IPS-NIHi7 (cell line): Measurements from ENCODE around the gene PTPRG.
A peak's percentile ranks its signal among the peaks of the same experiment; 100 is the strongest.

Experiments used
- DNase-seq: peaks from one replicate; pipeline ENCODE4 v3.0.0; 2012; ENCODE audit warnings: mixed read lengths; ENCODE audit errors: extremely low spot score

PTPRG gene

DNA sequence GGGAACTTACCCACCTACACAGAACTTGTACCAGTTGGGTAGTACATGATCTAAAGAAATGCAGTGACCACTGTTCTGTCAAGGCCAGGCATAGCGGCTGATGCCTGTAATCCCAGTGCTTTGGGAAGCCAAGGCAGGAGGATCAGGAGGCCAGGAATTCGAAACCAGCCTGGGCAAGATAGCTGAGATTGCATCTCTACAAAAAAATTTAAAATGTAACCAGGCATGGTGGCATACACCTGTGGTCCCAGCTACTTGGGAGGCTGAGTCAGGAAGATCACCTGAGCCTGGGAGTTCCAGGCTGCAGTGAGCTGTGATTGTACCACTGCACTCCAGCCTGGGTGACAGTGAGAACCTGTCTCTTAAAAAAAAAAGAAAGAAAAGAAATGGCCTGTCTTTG, 491.0 kb downstream of the PTPRG start:
- DNase-seq, result no peak

DNA sequence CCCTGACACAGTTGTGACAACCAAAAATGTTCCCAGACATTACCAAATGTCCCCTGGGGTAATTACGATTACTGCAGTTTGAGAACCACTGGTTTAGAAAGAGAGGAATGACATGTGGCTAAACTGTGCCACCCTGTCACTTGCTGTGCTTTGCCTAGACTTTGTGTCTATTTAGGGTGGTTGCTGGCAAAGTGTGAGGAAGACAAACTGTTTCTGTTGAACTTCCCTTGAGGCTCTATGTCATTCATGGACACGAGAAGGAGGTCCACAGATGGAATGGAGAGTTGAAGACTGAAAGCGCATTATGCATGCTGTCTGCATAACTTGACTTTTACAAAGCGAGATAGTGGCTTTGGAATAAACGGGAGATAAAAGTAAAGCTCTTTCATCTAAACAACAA, 495.3 kb downstream of the PTPRG start:
- no peak for DNase-seq

DNA sequence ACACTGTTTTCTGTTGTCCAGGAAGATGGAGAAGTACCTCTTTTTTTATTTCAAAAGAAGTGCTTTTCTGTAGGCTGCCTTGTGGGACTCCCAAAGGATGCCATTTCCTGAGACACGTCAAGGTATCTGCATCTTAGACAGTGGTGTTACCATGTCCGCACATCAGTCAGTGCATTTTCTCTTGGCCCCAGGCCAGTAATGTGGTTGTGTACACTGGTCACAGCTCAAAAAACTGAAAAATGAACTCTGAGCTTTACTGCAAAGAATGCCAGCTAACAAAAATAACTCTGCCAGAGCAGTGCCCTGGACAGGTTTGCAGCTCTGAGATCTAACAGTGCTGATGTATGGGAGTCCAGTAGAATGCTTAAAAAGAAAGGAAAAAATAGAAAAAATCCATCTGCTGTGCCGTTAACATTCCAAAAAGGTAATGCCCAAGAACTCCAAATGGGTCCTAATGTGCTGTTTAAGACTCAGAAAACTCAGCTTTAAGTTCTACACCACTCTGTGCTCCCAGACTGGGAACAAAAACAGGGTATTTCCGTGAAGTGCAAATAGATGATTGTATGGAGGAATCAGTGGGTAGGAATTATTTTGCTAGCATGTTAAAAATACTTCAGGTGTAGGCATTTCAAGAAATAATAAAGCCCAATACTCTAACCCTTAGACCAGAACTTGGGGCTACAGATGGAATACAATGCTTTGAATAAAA, 496.1 kb downstream of the PTPRG start:
- no peak for DNase-seq

DNA sequence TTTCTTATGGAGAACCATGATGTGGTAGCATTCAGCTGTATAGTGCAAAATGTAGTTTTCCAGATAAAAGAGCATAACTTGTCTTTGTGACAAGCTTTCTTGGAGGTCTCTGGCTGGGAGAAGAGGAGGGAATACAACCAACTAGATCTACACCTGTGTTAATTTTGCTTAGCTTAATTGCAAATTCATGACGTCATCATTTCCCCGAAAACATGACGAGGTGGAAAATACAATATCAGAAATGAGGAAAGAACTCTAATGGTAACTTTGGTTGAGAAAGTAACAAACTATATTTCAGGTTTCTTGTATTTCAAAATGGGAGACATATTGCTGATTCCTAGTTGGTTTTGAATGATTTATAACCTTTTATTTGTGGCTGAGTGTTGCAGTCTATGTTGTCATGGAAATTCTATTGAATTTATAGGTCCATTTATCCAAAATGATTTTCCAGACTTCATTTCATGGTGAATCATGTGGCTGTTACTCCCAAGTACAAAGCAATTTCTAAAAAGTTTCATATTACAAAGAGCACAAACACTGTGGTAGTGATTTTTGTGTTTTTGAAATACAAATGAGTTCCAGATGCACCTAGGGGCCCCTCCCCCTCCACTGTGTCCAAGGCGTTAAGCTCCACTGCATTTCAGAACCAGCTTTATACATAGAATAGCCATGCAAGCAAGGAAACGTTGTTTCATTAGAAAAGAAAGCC, 504.8 kb downstream of the PTPRG start:
- DNase-seq, result no peak

DNA sequence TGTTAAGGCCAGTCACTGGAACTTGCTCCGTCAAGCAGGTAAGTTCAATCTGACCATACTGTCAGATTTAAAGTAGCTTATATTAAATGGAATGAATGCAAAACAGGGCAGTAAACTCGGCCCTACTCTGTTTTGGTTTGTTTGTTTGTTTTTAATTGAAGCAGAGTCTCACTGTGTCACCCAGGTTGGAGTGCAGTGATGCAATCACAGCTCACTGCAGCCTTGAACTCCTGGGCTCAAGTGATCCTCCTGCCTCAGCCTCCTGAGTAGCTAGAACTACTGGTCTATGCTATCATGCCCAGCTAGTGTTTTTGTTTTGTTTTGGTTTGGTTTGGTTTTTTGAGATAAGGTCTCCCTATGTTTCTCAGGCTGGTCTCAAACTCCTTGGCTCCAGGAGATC, 507.0 kb downstream of the PTPRG start:
- no peak for DNase-seq

DNA sequence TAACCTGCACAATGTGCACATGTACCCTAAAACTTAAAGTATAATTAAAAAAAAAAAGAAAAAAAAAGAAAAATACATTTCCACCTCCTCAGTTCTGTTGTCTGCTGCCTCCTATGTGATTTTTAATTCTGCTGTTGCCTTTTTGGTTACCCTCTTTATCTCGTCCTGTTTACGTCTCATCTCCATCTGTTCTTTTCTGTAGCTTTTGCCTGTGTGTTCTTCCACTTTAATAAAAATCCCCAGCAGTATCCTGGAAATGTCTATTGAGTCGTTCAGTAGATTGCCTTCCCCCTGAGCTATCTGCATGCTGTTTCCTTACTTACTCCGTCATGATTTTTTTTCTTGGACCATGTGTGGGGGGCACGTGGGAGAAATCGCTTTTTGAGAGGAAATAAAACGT, 509.5 kb downstream of the PTPRG start:
- no peak for DNase-seq

DNA sequence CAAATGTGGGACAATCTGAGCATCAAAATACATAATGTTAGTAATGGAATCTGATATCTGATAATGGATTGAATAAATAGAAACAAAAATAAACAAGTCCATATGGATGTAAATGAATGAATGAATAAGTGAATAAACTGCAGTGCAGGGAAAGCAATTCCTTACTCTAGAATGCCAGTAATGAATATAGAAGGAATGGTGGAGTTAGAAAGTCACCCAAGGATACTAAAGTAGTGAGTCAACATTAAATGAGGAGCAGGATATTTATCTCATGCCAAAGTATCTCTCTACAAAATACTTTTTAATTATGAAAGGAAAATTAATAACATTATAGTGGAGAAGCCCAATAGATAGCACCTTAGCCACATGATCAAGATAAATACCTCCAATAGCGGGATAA, 511.7 kb downstream of the PTPRG start:
- DNase-seq, result no peak

DNA sequence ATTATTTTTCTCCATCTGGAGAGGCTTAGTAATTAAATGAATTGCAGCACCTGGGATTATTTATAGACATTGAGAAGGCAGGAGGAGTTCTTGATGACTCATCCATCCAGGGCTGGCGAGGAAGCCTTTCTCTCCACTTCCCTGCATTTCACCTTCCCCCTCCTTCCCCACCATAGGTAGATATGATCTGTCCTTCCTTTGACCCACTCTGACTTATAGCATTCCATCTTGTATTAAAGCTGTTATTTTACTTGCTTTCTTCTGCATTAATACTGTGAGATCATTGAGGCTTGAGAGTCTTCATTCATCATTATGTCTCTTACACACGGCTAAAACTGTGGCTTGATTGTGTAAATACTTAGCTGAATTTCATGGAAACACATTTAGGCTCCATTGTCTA, 523.2 kb downstream of the PTPRG start:
- DNase-seq, result no peak

DNA sequence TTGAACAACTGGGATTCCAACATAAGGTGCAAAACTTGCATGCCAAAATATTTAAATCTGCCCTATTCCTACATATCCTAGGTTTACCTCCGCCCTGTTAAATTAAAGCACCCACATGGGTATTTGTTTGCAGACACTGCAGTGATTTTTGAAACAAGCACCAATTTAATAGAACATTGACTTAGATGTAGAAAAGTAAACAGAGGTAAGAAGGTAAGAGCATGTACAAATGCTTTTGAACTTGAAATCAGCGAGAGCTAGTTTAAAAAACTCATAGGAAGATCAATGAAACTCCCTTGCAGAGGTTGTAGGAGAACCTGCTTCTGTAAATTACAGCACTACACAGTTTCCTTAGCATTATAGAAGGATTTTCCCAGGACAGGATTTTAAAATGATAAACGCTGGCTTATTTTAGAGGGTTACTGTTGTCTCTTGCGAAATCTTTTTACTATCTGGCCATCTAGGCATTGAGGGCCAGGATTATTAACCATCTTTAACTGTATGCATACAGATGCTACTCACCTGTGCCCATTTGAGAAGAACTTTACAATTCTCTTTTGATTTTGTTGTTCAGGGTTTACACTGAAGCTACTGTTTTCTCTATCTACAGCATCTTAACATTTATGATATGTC, 527.2 kb downstream of the PTPRG start:
- DNase-seq, result no peak

DNA sequence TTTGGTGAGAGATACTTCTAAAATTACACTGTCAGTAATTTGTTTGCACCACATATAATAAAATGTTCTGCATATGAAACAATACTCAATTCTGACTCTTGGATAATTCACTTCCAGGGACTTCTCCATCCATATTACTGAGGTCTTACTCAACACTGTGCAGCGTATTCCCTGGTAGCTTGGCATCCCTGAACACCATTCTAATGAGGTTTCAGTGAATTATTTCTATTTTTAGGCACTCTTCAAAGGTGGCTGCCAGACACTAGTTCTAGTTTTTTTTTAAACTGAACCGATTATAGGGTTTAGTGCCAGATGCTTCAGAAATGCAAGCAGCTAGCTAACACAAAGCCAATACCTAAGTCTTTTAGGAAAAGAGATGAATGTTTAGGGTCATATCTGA, 528.7 kb downstream of the PTPRG start:
- no peak for DNase-seq

DNA sequence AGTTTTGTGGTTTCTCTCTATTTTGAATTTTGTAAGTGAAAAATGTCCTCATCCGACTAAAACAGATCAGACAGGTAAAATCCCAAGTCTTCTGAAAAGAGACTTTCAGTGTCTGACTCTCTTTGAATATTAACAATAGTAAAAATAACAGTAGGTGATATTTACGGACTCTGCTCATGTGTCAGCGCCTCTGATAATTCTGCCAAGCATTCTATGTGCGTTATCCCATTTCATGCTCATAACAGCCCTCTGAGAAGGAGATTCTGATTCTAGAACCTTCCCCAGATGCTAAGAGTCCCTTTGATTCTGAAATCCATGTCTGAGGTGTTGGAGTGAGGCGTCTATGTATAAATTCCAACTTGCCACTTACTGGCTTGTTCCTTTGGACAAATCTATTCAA, 529.1 kb downstream of the PTPRG start:
- DNase-seq, result no peak

DNA sequence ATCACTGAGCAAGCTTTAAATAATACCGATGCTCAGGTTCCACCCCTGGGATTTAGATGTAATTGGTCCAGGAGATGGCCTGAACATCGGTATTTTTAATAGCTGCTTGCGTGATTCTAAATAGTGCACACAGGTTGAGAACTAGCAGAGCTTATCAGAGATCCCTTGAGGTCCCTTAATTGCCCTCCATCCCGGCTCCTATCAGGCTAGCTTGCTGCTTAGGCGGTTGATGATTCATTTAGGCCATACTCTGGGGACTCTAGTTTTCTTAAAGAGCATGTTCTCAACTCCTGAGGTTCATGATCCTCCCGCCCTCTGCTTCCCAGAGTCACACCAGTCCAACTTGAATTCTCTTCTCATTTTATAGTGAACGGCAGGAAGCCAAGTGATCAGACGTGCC, 531.7 kb downstream of the PTPRG start:
- no peak for DNase-seq

DNA sequence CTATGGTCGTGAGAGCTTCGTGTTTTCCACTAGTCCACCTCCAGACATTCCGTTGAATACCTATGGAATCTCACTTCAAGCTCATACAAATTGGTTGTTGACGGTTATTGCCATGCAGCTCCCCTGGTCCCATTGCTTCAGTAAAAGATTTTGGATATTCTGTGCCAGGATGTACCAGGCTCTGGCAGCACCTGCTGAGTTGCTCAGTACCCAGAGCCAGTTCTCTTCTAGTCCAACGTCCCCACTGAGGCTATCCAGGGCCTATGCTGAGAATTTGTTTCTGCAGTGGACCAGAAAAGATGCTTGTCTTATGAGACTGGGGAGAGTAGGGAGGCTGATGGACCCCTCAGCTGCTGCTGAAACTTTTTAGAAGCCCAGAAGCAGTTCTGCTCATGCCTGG, 533.1 kb downstream of the PTPRG start:
- no peak for DNase-seq

DNA sequence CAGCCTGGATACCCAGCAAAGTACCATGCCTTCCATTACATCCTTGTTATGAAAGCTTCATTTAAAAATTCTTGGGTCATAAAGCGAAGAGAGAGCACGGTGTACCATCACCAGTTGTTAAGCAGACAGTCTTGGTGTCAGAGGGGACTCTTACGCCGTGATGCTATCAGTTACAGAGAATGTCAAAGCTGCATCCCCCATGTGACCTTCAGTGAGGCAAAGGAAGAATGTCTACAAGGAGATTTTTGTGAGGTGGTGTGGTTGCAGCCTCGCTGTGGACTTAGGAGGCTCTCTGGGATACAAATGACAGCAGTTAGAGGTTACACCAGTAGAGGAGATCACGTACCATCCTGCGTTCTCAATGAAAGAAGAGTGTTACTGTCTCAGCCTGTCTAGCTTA, 533.7 kb downstream of the PTPRG start:
- DNase-seq, result no peak

DNA sequence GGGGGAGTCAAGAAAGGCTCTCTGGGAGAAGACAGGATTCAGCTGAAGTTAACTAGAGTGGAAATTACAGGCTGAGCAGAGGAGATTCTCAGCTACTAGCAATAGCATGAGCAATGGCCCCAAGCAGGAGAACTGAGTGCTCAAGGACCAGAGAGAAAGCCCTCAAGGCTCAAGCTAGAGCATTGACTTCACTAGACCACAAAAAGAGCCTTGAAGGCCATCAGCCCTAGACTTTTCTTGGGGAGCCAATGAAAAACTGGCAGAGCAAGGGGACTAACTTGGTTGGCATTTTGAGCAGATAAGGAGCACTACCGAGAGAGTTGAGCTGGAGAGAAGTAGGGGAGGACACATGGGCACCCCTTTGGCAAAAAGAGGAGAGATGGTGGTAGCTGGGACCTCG, 534.4 kb downstream of the PTPRG start:
- DNase-seq, result no peak

DNA sequence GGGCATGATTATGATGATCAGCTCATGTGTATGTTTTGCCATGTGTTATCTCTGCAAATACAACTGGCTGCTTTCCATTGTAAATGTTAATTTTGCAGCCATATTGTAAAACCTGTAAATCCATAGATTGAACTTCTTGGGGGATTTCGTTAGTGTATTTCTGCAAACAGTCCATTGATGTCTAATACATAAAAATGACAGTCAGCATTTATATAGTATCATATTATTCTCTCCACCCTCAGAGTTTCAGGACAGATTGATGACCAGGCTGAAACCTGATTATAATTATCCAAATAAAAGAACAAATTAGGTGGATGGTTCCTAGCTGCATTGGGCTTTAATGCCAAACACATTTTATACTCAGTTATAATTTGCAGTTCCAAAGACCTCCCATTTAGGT, 535.1 kb downstream of the PTPRG start:
- DNase-seq, result no peak

DNA sequence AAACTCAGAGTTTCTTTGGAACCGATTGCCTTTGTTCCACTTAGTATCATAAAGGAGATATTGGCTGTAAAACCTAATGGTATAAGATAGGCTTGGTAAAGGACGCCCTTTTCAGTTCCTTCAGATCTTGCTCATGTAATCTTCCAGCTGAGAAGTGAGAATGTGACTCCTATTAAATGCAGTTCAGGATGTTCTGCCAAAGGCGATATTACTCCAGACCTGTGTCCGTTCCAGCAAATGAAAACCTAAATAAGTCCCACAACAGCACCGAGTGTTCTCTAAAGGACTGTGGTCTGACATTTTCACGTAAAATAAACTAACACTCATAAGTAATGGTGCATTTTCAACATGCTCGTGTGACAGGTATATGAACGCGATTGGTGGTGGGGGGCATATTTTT, 535.8 kb downstream of the PTPRG start:
- no peak for DNase-seq

DNA sequence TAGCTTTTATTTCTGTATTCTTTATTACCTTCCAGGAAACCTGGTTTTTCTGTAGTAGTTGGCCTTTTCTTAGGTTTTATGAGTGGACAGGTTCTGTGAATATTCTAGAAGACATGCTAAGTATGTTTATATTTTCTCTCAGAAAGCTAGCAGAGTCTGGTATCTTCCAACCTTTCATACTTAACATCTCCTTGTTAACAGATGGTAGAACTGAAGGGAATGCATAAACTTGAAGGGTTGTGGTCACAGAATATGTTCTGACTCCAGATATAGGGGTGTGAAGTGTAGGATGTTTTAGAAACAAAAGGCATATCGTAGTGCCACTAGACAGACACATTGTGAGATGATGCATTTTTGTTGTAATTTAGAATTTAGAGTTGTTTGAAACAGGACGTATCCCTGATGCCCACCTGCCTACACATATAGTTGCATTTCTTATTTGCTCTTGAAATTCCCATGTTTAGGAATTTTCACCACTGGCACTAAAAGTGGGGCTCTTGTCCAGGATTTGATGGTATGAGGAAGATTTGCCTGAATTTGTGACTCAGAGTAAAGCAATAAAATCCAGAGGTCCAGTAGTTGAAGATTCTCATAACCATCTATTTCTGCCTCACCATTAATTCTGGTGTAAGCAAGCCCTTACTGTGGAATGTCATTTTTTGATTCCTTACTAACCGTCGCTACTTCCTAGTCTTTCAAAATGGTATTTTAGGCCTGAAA, 537.4 kb downstream of the PTPRG start:
- no peak for DNase-seq

DNA sequence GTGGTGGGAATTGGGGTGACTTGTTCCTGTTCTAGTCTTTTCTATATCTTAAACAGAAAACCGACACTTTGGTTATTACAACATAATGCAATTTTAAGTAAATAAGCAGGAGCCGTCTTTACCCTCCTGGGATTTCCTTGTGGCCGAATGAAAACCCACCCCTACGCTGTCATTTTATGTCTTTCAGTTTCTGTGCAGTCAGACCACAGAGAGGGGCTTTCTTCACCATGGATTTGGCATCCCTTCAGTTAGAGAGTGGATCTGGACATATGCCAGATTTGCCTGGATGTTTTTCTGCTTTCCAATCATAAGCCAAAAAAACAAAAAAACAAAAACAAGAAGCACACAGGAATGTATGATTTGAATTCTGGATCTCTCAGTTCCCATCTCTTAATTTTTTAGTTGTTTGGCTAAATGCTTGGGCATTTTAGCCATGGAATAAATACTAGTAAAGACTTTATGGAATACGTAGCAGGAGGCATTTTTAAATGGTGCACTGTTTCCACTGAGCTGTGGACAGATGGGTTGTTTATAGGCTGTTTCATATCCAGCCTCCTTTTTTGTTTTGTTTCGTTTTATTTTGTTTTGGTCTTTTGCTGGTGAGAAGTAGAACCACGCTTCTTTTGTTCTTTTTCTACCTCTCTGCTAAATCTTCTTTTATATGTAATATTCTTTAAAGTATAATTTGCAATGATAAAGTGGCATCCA, 539.1 kb downstream of the PTPRG start:
- DNase-seq, result no peak

DNA sequence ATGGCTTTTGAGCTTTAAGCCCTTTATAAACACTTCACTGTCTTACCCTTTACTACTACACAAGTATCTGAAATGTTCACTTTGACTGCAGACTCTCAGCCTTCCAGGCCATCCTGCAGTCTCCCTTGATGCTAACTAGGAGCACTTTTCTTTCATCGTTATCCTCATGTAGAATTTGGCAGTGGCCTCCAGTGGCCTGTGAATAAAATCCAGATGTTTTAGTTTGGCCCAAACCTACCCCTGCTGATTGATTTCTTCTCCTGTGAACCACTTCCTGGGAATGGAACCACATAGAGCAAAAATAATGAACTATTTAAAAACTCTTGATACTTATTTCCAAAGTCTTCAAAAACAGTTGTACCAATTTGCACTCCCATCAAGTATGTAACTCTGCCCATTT, 540.1 kb downstream of the PTPRG start:
- DNase-seq, result no peak

DNA sequence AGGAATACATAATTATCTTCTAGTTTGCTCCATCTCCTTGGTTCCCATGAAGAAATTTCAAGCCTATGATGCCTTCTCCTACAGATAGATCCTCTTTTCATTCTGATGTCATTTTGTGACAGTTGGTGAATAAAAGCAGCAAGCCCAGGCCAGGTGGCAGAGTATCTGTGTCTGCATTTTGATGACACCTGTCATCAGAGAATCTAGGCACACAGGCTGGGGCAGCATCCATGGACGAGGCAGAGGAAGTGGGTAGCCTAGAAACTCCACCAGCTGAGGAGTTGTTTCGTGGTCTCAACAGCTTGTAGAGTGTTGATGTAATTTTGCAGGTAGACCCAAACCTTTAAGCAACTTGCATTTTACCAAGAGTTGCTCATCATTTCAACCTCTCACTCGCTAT, 542.2 kb downstream of the PTPRG start:
- DNase-seq, result no peak

DNA sequence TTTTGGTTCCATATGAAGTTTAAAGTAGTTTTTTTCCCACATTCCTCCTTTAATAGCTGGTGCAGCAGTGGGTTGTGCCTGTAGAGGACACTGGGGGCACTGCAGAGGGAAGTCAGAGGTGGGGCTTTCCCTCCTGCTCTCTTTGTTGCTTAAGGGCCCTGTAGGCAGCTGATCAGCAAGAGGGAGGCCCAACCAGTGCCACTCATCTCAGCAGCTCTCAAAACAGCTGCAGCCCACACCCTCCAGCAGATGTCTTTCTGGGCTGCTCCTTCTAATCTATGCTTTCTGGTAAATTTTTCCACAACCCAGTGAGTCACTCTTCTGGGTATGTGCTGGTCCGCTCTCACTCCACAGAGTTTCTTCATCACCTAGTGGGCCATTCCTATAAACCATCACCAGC, 548.2 kb downstream of the PTPRG start:
- DNase-seq, result peak; percentile 74
